ENCODE data around the gene FRMPD2. TPM values are rescaled to one million over a fixed set of nuclear protein-coding genes. Genes with fewer than 3 reads are reported as not detected.

The FRMPD2 gene
- total and polyA plus RNA-seq, 2 of the 4 experiments (the other 2 are of a cell fraction): 0.18 TPM; not detected in 1

- no peak overlapping the region for H3K4me2 ChIP-seq (ENCODE audit: low read depth, low read length)
- H3K18ac ChIP-seq (ENCODE audit: low read depth, low read length): no peak overlapping the region
- DNase-seq (no peak), ATAC-seq (ENCODE audit: low read depth) (no peak)
- no peak overlapping the region for H3K4me3 ChIP-seq (ENCODE audit: insufficient read depth, low read depth, low read length)
- H2AK9ac ChIP-seq (replicated peaks; ENCODE audit: low read depth, low read length, poor library complexity): no peak overlapping the region
- H3K23ac ChIP-seq (ENCODE audit: low read depth, low read length): no peak overlapping the region
- dilution Hi-C loops (cut with HindIII; ENCODE audit: low sequenced_read_pairs, unreplicated experiment): no loop called here
- no peak overlapping the region for H3K4ac ChIP-seq (ENCODE audit: low read depth, low read length)
- no CpG with 5 or more reads among the region's 2 CpGs for WGBS, 2 experiments (ENCODE audit: extremely low coverage in 2 of 2, insufficient read length in 1 of 2)
- H4K91ac ChIP-seq (ENCODE audit: insufficient read depth, low read depth, low read length): no peak overlapping the region
- H3K9ac ChIP-seq (ENCODE audit: low read depth, low read length): no peak overlapping the region
- no peak overlapping the region for H3K56ac ChIP-seq (ENCODE audit: extremely low read depth, insufficient read depth, low read length)
- in situ Hi-C loops (cut with MboI; ENCODE audit: low sequenced_read_pairs): no loop called here
- H4K20me1 ChIP-seq (ENCODE audit: insufficient read depth, low read length): no peaks in the 10 kb centered on the region
- no peaks in the 10 kb centered on the region for H3K4me1 ChIP-seq (ENCODE audit: control insufficient read depth, insufficient read depth, low read length)
- ChIA-PET POLR2A (ENCODE audit: unreplicated experiment) (no interaction called here), CTCF (no interaction called here)
- H3K79me1 ChIP-seq (ENCODE audit: low read depth in 1 of 2, low read length in 2 of 2): no peaks in the 10 kb centered on the region
- no peak overlapping the region for H3K14ac ChIP-seq (replicated peaks; ENCODE audit: low read depth, low read length)
- no peaks in the 10 kb centered on the region for H3K9me3 ChIP-seq (ENCODE audit: control insufficient read depth, insufficient read depth, low read length)
- no peak overlapping the region for H4K5ac ChIP-seq (ENCODE audit: low read depth, low read length)
- H3K27me3 ChIP-seq (ENCODE audit: control insufficient read depth, insufficient read depth, low read length): peaks cover 18% of the 10 kb centered on the region
- H3K9me1 ChIP-seq (ENCODE audit: insufficient read depth, low read length): no peaks in the 10 kb centered on the region
- no peak overlapping the region for H4K8ac ChIP-seq (ENCODE audit: low read depth in 2 of 2, low read length in 2 of 2)
- TF ChIP-seq CHD1 (IDR thresholded peaks at IDR 0.05; ENCODE audit: low read depth, low read length) (no peak), NFE2L2 (IDR thresholded peaks at IDR 0.05; ENCODE audit: low read depth, low read length) (no peak), BHLHE40 (IDR thresholded peaks at IDR 0.05; ENCODE audit: low read depth, low read length) (no peak), FOS (IDR thresholded peaks at IDR 0.05; ENCODE audit: low read depth, low read length) (no peak), MAZ (IDR thresholded peaks at IDR 0.05; ENCODE audit: borderline replicate concordance, low read depth, low read length) (no peak), CEBPB (IDR thresholded peaks at IDR 0.05; ENCODE audit: low read depth, low read length) (no peak), MXI1 (IDR thresholded peaks at IDR 0.05; ENCODE audit: borderline replicate concordance, low read depth, low read length) (no peak)
- TF ChIP-seq, protein P1, sequence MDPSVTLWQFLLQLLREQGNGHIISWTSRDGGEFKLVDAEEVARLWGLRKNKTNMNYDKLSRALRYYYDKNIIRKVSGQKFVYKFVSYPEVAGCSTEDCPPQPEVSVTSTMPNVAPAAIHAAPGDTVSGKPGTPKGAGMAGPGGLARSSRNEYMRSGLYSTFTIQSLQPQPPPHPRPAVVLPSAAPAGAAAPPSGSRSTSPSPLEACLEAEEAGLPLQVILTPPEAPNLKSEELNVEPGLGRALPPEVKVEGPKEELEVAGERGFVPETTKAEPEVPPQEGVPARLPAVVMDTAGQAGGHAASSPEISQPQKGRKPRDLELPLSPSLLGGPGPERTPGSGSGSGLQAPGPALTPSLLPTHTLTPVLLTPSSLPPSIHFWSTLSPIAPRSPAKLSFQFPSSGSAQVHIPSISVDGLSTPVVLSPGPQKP (IDR thresholded peaks at IDR 0.05; ENCODE audit: borderline replicate concordance, low read depth, low read length): no peak
- no peaks in the 10 kb centered on the region for H3K36me3 ChIP-seq (ENCODE audit: control insufficient read depth, insufficient read depth, low read length)
- intact Hi-C loops (cut with micrococcal nuclease): no loop called here
- no peak overlapping the region for H2AFZ ChIP-seq (replicated peaks; ENCODE audit: low read length, poor library complexity)
- no peak overlapping the region for H2BK20ac ChIP-seq (ENCODE audit: low read depth, low read length)
- no peak overlapping the region for H3K27ac ChIP-seq (ENCODE audit: insufficient read depth, low read length)
- no peak overlapping the region for H2BK5ac ChIP-seq (ENCODE audit: low read depth, low read length, poor library complexity, severe bottlenecking)
- BruUV-seq (replicated peaks): no TSS peak
- no peak overlapping the region for H2AK5ac ChIP-seq (ENCODE audit: low read depth, low read length)
- H2BK15ac ChIP-seq (ENCODE audit: low read depth, low read length): no peak overlapping the region
- H2BK120ac ChIP-seq (ENCODE audit: low read depth, low read length): no peak overlapping the region
These were observed 80.9 kb downstream of the FRMPD2 start for GRCh38 chr10:48193556-48193955.
